ENCODE measurements around the gene CCDC187. TPM values are rescaled to one million over a fixed set of nuclear protein-coding genes. Genes with fewer than 3 reads are reported as not detected.
A peak's percentile ranks its signal among the peaks of the same experiment; 100 is the strongest.
"Not testable (repeated sequence)": the region's sequence is repeated elsewhere in the genome, so short reads cannot be mapped to it uniquely, and the experiment has no call there.

The CCDC187 gene
- total RNA-seq, 1 experiment from 2014 or later, result not detected

DNA sequence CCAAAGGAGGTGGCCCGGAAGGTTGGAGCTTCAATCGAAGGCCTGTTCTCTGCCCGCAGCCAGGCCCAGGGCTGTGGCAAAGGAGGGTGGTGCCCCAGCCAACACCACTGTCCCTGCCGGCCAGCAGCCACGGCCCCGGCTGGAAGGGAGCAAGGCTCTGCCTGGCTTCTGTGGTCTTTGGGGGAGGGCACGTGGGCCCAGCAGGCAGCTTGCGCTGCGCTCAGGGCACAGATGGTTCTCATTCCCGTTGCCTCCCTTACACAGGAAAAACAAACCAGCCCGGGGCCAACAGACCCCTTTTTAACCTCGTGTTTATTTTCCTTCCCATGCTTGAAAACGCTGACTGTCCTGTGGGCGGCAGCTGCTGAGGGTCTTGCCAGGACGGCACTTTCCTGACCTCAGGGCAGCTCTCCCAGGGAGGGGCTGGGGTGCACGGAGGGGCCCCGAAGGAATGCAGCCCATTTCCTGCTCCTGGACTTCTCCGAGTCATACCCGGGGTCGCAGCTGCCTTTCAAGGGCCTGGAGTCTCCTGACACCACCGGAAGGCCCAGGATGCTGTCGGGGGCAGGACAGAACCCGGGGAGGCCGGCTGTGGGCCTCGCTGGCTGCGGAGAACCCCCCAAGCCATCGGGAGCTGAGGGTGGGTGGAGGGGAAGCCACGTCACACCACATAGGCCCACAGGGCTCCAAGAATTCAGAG, 22.3 kb upstream of the CCDC187 start:
- Histone ChIP-seq H3K9me3 (replicated peaks) (no peaks in the 10 kb centered on the region), H3K4me3 (peak overlapping the region; percentile 76), H3K4me1 (peaks cover 24% of the 10 kb centered on the region), H3K27me3 (peaks cover 17% of the 10 kb centered on the region), H3K27ac (peak overlapping the region; percentile 85), H3K36me3 (no peaks in the 10 kb centered on the region; the same call in 1 of the 2 replicates)
- DNase-seq, result peak; percentile 87 to 92

DNA sequence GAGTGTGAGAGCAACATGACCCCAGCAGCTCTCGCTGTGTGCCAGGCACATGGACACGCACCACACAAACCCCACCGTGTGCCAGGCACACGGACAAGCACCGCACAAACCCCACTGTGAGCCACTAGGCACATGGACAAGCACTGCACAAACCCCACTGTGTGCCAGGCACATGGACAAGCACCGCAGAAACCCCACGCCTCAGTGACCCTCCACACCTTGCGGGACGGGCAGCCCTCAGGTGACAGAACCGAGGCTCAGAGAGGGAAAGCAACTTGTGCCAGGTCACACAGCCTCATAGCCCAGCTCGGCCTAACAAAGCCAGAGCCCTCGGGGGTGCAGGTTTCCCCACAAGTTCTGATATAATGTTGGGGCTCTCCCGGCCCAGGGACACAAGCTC, 21.5 kb upstream of the CCDC187 start:
- Histone ChIP-seq H3K4me1 (peaks cover 24% of the 10 kb centered on the region), H3K27me3 (peaks cover 17% of the 10 kb centered on the region), H3K4me3 (no peak overlapping the region), H3K36me3 (no peaks in the 10 kb centered on the region), H3K9me3 (replicated peaks) (0 out of 2 replicates have a peak, but pooled peaks cover 4% of the 10 kb centered on the region), H3K27ac (peak overlapping the region; percentile 85; the same call in 1 of the 2 replicates)
- DNase-seq, result no peak

DNA sequence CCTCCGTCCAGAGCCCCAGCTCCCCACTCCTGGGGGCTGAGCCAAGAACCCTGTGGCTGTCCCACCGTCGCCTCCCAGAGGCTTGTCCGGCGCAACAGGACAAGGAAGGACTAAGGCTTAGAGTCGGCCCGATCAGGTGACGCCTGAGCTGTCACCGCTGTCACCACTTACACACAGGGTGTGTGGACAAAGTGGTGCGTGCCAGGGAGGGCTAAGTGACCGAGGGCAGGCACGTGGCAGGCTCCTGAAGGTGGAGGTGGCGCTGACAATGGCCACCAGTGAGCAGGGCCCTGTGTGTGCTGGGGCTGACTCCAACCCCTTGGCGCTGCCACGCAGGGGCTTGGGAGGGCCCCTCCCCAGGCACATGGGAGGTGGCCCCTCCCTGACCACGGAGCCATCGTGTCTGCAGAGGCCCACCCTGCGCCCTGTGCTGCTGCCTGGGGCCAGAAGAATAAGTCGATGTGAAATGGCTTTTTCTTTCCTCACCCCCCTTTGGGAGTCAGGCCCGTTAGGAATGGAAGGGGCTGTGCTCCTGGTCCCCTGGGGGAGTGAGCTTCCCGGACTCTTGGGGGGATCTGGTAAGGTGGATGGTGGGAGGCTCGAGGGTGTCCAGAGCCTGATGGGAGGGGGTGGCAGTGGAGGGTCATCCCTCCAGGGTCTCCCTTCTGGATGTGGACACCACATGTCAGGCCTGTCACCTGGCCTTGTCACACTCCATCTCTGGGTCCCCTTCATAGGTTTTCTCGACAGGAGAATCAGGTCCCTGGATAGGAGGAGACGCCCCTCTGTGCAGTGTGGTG, 20.8 kb upstream of the CCDC187 start:
- Histone ChIP-seq H3K27me3 (peaks cover 17% of the 10 kb centered on the region), H3K4me1 (peaks cover 24% of the 10 kb centered on the region), H3K36me3 (no peaks in the 10 kb centered on the region), H3K27ac (no peak overlapping the region), H3K9me3 (replicated peaks) (0 out of 2 replicates have a peak, but pooled peaks cover 4% of the 10 kb centered on the region), H3K4me3 (no peak overlapping the region)
- DNase-seq, result no peak

DNA sequence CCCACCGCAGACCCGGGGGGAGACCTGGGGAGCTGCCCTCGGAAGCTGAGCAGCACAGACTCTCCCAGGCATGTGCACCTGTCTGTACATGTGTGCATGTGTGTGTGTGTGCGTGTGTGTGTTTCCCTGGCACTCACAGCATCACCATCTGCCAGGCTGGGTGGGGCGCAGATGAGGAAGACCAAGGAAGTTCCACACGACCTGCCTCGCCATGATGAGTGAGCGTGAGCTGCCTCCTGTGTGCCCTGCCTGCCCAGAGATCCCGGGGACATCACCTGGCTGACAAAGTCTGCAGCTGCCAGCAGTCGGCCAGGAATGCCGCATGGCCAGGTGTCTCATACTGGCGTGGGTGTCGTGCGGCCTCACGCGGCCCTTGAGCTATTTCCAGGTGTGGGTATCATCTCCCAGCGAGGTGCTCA, 19.5 kb upstream of the CCDC187 start:
- H3K9me3 ChIP-seq (replicated peaks), result 0 out of 2 replicates have a peak, but pooled peaks cover 4% of the 10 kb centered on the region
- H3K36me3 ChIP-seq, result no peaks in the 10 kb centered on the region
- no peak for DNase-seq
- H3K4me3 ChIP-seq, result no peak overlapping the region
- no peak overlapping the region for H3K27ac ChIP-seq
- peaks cover 17% of the 10 kb centered on the region for H3K27me3 ChIP-seq
- peaks cover 20% of the 10 kb centered on the region for H3K4me1 ChIP-seq

DNA sequence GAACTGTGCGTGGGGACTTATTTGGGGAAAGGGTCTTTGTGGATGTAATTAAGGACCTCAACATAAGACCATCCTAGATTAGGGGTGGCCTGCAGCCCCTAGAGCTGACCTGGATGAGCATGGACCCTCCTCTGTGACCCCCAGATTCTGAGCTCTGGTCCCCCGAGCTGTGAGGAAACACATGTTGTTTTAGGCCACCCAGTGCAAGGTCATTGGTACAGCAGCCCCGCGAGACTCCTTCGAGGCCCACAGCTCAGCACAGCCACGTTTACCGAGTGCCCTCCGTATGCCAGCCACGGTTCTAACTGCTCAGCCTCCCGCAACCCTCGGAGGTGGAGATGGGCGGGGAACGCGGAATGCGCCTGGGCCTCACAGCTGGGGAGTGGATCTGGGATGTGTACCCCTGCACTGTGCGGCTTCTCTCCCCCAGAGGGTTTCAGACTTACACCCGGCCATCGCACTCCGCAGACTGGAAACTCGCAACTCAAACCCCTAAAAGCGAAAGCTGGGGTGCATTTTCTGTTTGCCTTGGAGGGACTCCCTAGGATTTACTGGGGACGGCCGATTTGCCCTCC, 18.9 kb upstream of the CCDC187 start:
- H3K9me3 ChIP-seq (replicated peaks), result 0 out of 2 replicates have a peak, but pooled peaks cover 4% of the 10 kb centered on the region
- H3K4me3 ChIP-seq, result no peak overlapping the region
- H3K27me3 ChIP-seq, result peaks cover 17% of the 10 kb centered on the region
- peaks cover 20% of the 10 kb centered on the region for H3K4me1 ChIP-seq
- no peak for DNase-seq
- no peaks in the 10 kb centered on the region for H3K36me3 ChIP-seq
- H3K27ac ChIP-seq, result no peak overlapping the region

DNA sequence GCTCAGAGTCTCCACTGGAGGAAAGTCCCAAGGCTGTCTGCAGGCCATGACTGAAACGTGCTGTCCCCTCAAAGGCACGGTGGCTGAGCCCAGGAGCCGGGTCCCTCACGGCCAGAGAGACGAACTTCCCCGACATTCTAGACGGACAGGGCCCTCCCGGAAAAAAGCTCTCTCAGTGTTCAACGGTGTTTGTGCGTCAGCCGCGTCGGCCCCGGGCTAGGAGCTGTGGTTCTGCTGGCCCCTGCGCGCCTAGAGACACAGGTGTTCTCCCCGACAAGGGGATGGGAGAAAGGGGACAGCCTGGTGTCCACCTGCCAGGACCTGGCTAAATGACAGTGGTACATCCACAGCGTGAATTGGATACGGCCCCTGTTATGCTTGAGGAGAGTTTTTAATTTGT, 17.7 kb upstream of the CCDC187 start:
- Histone ChIP-seq H3K27me3 (peaks cover 17% of the 10 kb centered on the region), H3K27ac (no peak overlapping the region), H3K9me3 (replicated peaks) (0 out of 2 replicates have a peak, but pooled peaks cover 4% of the 10 kb centered on the region), H3K4me1 (peaks cover 15% of the 10 kb centered on the region), H3K36me3 (no peaks in the 10 kb centered on the region), H3K4me3 (no peak overlapping the region)
- no peak for DNase-seq

DNA sequence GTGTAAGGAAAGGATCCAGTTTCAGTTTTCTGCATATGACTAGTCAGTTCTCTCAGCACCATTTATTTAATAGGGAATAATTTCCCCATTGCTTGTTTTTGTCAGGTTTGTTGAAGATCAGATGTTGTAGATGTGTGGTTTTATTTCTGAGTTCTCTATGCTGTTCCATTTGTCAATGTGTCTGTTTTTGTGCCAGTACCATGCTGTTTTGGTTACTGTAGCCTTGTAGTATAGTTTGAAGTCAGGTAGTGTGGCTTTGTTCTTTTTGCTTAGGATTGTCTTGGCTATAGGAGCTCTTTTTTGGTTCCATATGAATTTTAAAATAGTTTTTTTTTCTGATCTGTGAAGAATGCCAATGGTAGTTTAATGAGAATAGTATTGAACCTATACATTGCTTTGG, 17.1 kb upstream of the CCDC187 start:
- H3K4me1 ChIP-seq, result peaks cover 14% of the 10 kb centered on the region
- H3K27me3 ChIP-seq, result peaks cover 17% of the 10 kb centered on the region
- H3K27ac ChIP-seq; H3K36me3 ChIP-seq; H3K4me3 ChIP-seq; H3K9me3 ChIP-seq (replicated peaks); DNase-seq: not testable (repeated sequence)

DNA sequence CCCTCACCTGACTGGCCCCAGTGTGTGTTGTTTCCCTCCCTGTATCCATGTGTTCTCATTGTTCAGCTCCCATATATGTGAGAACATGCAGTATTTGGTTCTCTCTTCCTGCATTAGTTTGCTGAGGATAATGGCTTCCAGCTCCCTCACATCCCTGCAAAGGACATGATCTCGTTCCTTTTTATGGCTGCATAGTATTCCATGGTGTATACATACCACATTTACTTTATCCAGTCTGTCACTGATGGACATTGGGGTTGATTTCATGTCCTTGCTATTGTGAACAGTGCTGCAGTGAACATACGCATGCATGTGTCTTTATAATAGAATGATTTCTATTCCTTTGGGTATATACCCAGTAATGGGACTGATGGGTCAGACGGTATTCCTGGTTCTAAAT, 16.1 kb upstream of the CCDC187 start:
- not testable (repeated sequence) for H3K27ac ChIP-seq; H3K36me3 ChIP-seq; H3K4me1 ChIP-seq; DNase-seq; H3K4me3 ChIP-seq; H3K9me3 ChIP-seq (replicated peaks)
- H3K27me3 ChIP-seq, result peaks cover 17% of the 10 kb centered on the region

DNA sequence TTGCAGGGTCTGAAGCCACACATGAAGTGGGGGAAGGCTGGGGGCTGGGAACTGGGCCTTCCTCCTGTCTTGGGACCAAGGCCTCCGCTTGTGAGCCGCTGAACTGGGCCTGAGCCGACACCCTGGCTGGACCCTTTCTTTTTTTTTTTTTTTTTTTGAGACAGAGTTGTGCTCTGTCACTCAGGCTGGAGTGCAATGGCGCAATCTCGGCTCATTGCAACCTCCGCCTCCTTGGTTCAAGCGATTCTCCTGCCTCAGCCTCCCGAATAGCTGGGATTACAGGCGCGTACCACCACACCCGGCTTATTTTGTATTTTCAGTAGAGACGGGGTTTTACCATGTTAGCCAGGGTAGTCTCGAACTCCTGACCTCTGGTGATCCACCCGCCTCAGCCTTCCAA, 15.3 kb upstream of the CCDC187 start:
- H3K27ac ChIP-seq, H3K4me1 ChIP-seq, H3K4me3 ChIP-seq, DNase-seq, H3K36me3 ChIP-seq: not testable (repeated sequence)
- Histone ChIP-seq H3K27me3 (peaks cover 17% of the 10 kb centered on the region), H3K9me3 (replicated peaks) (peaks cover 10% of the 10 kb centered on the region; the same call in 1 of the 2 replicates)

DNA sequence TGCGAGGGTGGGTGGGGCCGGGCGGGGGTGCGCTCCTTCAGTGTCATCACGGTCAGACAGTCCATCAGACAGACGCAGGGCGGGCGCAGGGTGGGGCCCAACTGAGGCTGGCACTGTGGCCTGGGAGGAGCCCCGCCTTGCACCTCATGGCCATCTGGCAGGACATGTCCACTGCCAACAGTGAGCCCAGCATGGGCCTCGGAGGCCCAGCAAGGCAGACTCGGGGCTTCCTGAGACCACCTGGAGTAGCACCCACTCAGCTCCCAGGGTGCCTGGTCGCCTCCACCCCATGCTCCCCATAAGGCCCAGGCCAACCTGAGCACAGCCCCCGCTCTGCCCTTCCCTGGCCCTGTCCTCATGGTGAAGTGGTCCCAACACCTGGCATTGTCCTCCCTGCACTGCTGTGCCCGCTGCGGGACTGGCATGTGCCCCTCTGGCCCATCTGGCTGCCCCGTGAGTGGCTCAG, 14.9 kb upstream of the CCDC187 start:
- Histone ChIP-seq H3K4me3 (no peak overlapping the region), H3K36me3 (no peaks in the 10 kb centered on the region), H3K27ac (no peak overlapping the region), H3K9me3 (replicated peaks) (peaks cover 10% of the 10 kb centered on the region; the same call in 1 of the 2 replicates), H3K27me3 (peaks cover 17% of the 10 kb centered on the region), H3K4me1 (peaks cover 5% of the 10 kb centered on the region; the same call in 1 of the 2 replicates)
- DNase-seq, result no peak

DNA sequence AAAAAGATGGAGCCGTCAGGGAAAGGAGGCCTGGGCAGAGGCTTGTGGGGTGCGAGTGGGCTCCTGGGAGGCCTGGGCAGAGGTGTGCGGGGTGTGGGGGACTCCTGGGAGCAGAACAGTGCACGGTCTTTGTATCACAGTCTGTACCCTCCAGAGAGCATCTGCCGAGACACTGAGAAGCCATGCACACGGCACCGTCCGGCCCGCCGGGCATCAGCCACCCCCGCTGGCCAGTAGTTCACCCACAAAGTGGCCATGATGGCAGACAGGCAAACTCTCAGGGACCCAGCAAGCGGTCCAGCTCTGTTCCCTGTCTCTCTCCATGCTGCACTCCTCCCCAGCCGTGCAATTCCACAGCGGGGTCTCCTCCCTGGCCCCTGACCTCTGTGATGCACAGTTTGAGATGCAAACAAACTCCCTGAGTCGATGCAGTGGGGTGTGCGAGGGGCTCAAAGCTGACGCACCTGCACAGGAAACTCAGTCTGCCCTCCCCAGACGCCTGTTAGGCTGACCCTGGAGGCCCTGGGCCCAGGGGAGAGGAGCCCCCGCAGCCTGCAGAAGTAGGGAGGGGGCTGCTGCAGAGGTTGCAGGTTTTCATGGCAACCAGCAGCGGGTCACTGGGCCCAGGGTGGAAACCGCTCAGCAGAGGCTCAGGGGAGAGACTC, 14.3 kb upstream of the CCDC187 start:
- H3K27me3 ChIP-seq, result peaks cover 11% of the 10 kb centered on the region
- H3K4me1 ChIP-seq, result peaks cover 5% of the 10 kb centered on the region; the same call in 1 of the 2 replicates
- DNase-seq, result no peak
- H3K36me3 ChIP-seq, result no peaks in the 10 kb centered on the region
- no peak overlapping the region for H3K4me3 ChIP-seq
- peaks cover 10% of the 10 kb centered on the region; the same call in 1 of the 2 replicates for H3K9me3 ChIP-seq (replicated peaks)
- no peak overlapping the region for H3K27ac ChIP-seq

DNA sequence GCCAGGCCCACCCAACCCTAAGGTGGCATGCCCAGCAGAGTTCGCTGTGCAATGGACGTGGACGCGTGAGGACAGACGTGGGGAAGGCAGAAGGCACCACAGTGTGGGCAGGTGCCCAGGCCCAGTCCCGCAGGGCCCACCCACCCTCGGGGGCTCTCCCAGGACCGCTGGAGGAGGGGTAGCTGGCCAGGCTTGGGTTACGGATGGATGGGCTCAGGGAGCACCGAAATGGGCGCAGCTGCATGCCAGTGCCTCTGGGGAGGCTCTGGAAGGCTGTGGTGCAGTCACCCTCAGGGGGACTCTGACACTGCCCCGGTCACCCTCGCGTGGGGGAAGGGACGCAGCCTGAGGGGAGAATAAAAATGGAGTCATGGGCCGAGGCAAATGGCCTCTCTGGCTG, 13.8 kb upstream of the CCDC187 start:
- peaks cover 10% of the 10 kb centered on the region; the same call in 1 of the 2 replicates for H3K9me3 ChIP-seq (replicated peaks)
- no peak for DNase-seq
- H3K27me3 ChIP-seq, result peaks cover 6% of the 10 kb centered on the region
- no peak overlapping the region for H3K27ac ChIP-seq
- H3K4me1 ChIP-seq, result peaks cover 1% of the 10 kb centered on the region; the same call in 1 of the 2 replicates
- no peaks in the 10 kb centered on the region for H3K36me3 ChIP-seq
- no peak overlapping the region for H3K4me3 ChIP-seq

DNA sequence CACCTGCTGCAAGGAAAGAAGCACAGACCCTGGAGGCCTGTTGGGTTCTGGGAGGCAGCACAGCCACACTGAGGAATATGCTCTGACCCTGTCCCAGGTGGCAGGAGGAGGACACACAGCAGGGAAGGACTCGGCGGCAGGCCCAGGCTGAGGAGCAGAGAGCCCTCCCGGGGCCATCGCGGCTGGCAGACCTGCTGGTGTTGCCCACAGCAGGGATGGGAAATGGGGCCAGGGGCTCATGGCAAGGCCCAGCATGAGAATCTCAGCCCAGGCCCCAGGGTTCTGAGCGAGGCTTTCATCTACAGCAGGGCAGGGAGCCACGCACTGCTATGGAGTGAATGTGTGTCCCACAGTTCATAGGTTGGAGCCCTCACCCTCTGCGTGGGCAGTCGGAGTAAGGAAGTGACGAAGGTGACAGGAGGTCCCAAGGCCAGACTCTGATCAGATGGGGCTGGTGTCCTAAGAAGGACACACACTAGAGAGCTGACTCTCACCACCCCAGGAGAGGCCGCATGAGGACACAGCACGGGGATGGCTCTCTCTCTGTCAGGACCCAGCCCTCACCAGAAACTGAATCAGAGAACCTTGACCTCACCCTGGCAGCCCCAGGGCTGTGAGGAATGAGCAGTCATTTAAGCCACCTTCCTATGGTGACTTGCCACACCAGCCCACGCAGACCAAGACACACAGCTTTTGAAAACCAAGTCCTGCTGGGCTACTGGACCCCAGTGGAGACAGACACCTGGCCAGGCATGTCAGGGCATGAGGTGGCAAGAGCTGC, 13.2 kb upstream of the CCDC187 start:
- no peaks in the 10 kb centered on the region; the same call in 1 of the 2 replicates for H3K27me3 ChIP-seq
- peaks cover 10% of the 10 kb centered on the region; the same call in 1 of the 2 replicates for H3K9me3 ChIP-seq (replicated peaks)
- H3K27ac ChIP-seq, result no peak overlapping the region
- no peak for DNase-seq
- H3K36me3 ChIP-seq, result no peaks in the 10 kb centered on the region
- H3K4me3 ChIP-seq, result no peak overlapping the region
- no peaks in the 10 kb centered on the region; the same call in 1 of the 2 replicates for H3K4me1 ChIP-seq
